HL-60 (cell line): ENCODE data around the gene SHOC2.

Source experiments
- GABPA ChIP-seq: IDR thresholded peaks from 2 replicates; pipeline ENCODE4 v1.6.1; 2012; ENCODE audit warnings: low read depth
- SPI1 ChIP-seq: IDR thresholded peaks from 2 replicates; pipeline ENCODE4 v1.6.1; 2012; ENCODE audit warnings: low read depth, mild to moderate bottlenecking, borderline replicate concordance
- TF ChIP-seq, protein P1 (sequence below): IDR thresholded peaks from one replicate; pipeline ENCODE4 v1.5.1; 2011; ENCODE audit warnings: low read length, control low read depth, inconsistent platforms; ENCODE audit not compliant: insufficient read depth
- TF ChIP-seq, protein P2 (sequence below): IDR thresholded peaks from 2 replicates; pipeline ENCODE4 v1.6.1; 2012; ENCODE audit warnings: low read depth; ENCODE audit not compliant: insufficient replicate concordance

- TF ChIP-seq, protein P1, sequence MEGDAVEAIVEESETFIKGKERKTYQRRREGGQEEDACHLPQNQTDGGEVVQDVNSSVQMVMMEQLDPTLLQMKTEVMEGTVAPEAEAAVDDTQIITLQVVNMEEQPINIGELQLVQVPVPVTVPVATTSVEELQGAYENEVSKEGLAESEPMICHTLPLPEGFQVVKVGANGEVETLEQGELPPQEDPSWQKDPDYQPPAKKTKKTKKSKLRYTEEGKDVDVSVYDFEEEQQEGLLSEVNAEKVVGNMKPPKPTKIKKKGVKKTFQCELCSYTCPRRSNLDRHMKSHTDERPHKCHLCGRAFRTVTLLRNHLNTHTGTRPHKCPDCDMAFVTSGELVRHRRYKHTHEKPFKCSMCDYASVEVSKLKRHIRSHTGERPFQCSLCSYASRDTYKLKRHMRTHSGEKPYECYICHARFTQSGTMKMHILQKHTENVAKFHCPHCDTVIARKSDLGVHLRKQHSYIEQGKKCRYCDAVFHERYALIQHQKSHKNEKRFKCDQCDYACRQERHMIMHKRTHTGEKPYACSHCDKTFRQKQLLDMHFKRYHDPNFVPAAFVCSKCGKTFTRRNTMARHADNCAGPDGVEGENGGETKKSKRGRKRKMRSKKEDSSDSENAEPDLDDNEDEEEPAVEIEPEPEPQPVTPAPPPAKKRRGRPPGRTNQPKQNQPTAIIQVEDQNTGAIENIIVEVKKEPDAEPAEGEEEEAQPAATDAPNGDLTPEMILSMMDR = no peak
- TF ChIP-seq, protein P2, sequence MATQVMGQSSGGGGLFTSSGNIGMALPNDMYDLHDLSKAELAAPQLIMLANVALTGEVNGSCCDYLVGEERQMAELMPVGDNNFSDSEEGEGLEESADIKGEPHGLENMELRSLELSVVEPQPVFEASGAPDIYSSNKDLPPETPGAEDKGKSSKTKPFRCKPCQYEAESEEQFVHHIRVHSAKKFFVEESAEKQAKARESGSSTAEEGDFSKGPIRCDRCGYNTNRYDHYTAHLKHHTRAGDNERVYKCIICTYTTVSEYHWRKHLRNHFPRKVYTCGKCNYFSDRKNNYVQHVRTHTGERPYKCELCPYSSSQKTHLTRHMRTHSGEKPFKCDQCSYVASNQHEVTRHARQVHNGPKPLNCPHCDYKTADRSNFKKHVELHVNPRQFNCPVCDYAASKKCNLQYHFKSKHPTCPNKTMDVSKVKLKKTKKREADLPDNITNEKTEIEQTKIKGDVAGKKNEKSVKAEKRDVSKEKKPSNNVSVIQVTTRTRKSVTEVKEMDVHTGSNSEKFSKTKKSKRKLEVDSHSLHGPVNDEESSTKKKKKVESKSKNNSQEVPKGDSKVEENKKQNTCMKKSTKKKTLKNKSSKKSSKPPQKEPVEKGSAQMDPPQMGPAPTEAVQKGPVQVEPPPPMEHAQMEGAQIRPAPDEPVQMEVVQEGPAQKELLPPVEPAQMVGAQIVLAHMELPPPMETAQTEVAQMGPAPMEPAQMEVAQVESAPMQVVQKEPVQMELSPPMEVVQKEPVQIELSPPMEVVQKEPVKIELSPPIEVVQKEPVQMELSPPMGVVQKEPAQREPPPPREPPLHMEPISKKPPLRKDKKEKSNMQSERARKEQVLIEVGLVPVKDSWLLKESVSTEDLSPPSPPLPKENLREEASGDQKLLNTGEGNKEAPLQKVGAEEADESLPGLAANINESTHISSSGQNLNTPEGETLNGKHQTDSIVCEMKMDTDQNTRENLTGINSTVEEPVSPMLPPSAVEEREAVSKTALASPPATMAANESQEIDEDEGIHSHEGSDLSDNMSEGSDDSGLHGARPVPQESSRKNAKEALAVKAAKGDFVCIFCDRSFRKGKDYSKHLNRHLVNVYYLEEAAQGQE = no peak
- TF ChIP-seq SPI1 = no peak
- TF ChIP-seq GABPA = no peak
Measured at GRCh38 chr10:111007486-111007885, 88.1 kb downstream of the SHOC2 start.
